GM21576 (cell line): ENCODE measurements around the gene SLC25A41.
"Not testable (repeated sequence)": the region's sequence is repeated elsewhere in the genome, so short reads cannot be mapped to it uniquely, and the experiment has no call there.

Source experiments
- ATAC-seq: cut with Tn5 transposase; IDR thresholded peaks from one replicate; pipeline ENCODE4 v1.9.1; 2021; ENCODE audit warnings: mild to moderate bottlenecking, moderate library complexity; ENCODE audit not compliant: unreplicated experiment

SLC25A41 gene

GRCh38 chr19:6428692-6429418, 4.7 kb downstream of the SLC25A41 start:
- ATAC-seq, result not testable (repeated sequence)

DNA sequence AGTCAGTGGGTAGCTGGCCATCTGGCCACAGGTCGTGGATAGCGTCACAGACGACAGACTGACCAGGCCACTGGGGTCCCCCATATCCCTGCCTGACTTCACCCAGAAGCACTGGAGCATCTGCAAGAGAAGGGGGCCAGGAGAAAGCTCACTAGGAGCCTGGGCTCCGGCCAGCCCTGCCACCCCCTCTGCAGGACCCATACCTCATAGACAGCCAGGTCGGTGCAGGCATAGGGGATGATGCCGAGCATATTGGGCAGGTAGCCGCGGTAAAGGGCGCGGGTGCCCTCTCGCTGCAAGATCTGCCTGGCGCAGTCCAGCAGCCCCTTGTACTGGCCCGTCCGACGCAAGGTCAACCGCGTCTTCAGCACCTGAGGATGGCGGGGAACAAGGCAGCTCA, 6.4 kb downstream of the SLC25A41 start:
- no peak for ATAC-seq

- ATAC-seq, result no peak
These were observed 7.6 kb downstream of the SLC25A41 start for GRCh38 chr19:6425732-6426620.

DNA sequence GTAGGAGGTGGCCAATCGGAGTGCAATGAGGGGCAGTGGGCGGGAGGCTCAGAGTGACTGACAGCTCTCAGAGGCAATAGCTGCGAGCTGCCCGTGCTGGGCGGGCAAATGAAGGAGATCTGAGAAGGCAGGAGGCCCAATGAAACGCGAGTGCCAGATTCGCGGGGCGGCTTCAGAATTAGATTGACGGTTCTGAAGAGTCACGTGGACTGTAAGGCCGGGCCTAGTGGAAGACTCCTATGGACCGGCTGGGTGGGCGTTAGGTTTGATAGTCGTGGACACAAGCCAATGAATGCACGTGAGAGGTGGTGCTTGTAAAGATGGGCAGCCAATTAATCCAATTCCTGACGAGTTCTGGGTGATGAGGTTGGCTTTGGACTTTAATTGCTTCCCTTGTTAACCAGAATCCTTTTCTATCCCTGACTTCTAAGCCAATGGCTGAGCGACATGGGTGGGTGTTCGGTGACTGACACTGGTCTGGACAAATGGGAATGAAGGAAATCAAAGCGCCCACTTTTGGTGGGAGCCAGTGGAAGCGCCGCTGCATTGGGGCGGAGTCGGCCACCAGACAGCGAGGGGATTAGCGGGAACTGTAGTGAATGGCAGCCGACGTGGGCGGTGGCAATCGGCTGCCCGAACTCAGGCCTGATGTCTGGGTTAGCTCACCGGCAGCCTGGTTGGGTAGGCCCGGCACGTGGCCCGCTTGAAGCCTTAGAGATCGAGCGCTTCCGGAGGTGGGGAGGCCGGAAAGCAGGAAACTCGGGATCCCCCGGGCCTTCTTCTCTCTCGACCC, 8.4 kb downstream of the SLC25A41 start:
- ATAC-seq, result peak; percentile 82

GRCh38 chr19:6424195-6424938, 9.2 kb downstream of the SLC25A41 start, which contains the start of gene KHSRP:
Gene KHSRP (minus strand): TSS chr19:6424811. CDS start chr19:6424701, 110 bp downstream.
- no peak for ATAC-seq

GRCh38 chr19:6423499-6424194, 9.9 kb downstream of the SLC25A41 start:
- no peak for ATAC-seq

DNA sequence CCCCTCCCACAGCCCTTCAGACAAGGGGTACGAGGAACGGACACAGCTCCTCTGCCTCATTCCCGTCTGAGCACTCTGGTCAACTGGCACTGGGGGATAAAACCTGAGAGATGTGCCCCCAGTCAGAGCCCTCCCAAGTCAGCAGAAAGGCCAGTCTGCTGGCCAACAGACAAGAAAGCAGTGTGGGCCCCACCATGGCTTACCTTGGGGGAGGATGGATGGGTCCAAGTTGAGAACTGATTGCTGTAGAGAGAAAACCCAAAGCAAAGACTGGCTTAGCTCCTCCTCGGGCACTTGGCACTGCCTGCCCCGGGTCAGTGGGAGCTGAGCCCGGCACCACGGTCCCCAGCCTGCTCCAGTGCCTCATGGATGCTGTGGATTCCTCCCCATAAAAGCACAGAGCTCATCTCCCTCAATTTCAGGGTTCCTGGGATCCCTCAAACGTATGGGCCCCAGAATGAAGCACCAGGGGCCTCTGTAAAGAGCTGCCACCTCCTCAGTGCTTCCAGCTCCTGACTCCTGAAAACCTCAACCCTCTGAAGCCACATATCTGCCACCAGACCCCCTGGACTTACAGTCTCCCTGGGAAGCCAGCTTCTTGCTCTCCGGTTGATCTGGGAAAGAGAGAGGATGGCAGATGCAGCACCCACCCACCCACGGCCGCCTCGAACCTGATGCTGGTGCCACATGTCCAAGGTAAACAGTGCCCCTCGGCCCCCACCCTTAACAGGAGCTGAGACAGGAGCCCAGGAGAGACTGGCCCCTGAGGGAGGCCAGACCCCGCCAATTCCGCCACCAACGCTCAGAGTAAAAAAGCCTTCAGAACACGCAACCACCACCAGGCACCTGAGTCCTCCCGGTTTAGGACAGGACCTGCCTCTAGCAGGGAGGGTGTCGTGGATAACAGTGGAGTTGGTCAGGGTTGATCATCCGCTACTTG, 12.2 kb downstream of the SLC25A41 start:
- ATAC-seq, result no peak

GRCh38 chr19:6418562-6418932, 15.0 kb downstream of the SLC25A41 start:
- ATAC-seq, result no peak

- no peak for ATAC-seq
These were observed 15.6 kb downstream of the SLC25A41 start for GRCh38 chr19:6417713-6418561.

DNA sequence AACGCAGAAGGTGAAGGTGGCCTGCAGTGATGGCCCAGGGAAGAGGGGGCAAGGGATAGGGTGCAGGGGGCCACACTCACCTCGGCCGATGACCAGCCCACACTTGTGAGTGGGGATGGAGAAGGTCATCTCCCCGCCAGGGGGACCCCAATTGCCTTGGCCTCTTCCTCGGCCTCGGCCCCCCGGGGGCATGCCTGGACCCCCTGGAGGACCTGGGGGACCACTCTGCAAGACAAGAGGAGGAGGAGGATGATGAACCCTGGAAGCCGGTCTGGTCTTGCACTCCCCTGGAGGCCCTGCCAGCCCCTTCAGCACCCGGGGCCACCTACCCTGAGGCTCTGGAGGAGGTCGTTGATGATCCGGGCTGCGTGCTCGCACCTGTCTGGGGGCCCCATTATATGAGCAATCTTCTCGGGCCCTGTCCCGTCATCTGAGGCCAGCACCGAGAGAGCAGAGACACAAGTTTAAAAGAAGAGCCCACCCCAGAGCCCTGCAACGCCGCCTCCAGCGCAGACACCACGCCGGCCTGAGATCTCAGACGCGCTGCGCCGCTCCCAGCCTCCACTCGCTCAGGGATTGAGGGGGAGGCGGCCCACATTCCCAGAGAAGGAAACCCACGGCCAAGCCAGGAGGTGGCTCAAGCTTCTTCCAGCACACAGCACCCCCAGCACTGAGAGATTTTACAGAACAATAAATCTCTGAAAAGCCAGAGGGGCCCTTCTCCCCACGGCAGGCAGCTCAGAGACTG, 16.7 kb downstream of the SLC25A41 start:
- ATAC-seq, result no peak

GRCh38 chr19:6415591-6416190, 17.9 kb downstream of the SLC25A41 start:
- no peak for ATAC-seq

- no peak for ATAC-seq
These were observed 18.6 kb downstream of the SLC25A41 start for GRCh38 chr19:6414793-6415590.

- no peak for ATAC-seq
These were observed 19.6 kb downstream of the SLC25A41 start for GRCh38 chr19:6413721-6414643.

- ATAC-seq, result no peak
These were observed 20.3 kb downstream of the SLC25A41 start for GRCh38 chr19:6413291-6413690.
